HEK293 (cell line): ENCODE results near the gene MRPS27.

ENCODE experiments used
- CTCF ChIA-PET: fragments of 350-600 bp; formaldehyde crosslinking; extraction: SDS; loops from one replicate; lab custom pipeline; 2021; ENCODE audit warnings: antibody characterized with exemption; lab: Yijun Ruan, JAX
- POLR2A ChIA-PET: fragments of 300-600 bp; formaldehyde crosslinking; extraction: SDS; loops from one replicate; lab custom pipeline; 2020; ENCODE audit warnings: antibody characterized with exemption, inconsistent platforms; lab: Yijun Ruan, JAX
- H3K27ac ChIP-seq: fragments of 200-500 bp; sonication (Bioruptor generic); 2 replicates; pipeline ENCODE4 v1.5.1; 2014; ENCODE audit warnings: low read depth, low read length, control low read depth, inconsistent platforms; ENCODE audit errors: extremely low read depth
- H3K36me3 ChIP-seq, 2 experiments: fragments of 200-500 bp in 1 of 2; sonication (Bioruptor generic) in 1 of 2; 1 replicate in 1 of 2; 2 replicates in 1 of 2; pipeline ENCODE4 v1.5.1; 2014 to 2017; ENCODE audit warnings: inconsistent platforms in 2 of 2, low read length in 2 of 2; ENCODE audit not compliant: control insufficient read depth in 2 of 2, insufficient read depth in 1 of 2
- H3K4me1 ChIP-seq: fragments of 200-500 bp; sonication (Bioruptor generic); 2 replicates; pipeline ENCODE4 v1.5.1; 2014; ENCODE audit warnings: mild to moderate bottlenecking, low read length, inconsistent platforms; ENCODE audit not compliant: control insufficient read depth, insufficient read depth
- H3K4me3 ChIP-seq: 2 replicates; pipeline ENCODE4 v1.5.1; 2011; ENCODE audit warnings: low read depth, mild to moderate bottlenecking, control low read depth, low read length, moderate library complexity
- H3K9me3 ChIP-seq: fragments of 200-500 bp; sonication (Bioruptor generic); 2 replicates; pipeline ENCODE4 v1.5.1; 2014; ENCODE audit warnings: low read depth, low read length, inconsistent platforms; ENCODE audit not compliant: control insufficient read depth, insufficient read depth
- AEBP2 ChIP-seq: fragments of 450-650 bp; formaldehyde crosslinking; IDR thresholded peaks from 2 replicates; pipeline ENCODE4 v1.5.1; 2016; ENCODE audit warnings: missing biosample characterization, missing genetic modification characterization, borderline replicate concordance
- GLIS2 ChIP-seq: fragments of 450-650 bp; formaldehyde crosslinking; IDR thresholded peaks from 2 replicates; pipeline ENCODE4 v1.5.1; 2016; ENCODE audit warnings: missing biosample characterization, missing genetic modification characterization
- OSR2 ChIP-seq: fragments of 450-650 bp; formaldehyde crosslinking; IDR thresholded peaks from 2 replicates; pipeline ENCODE4 v1.5.1; 2016; ENCODE audit warnings: missing biosample characterization, missing genetic modification characterization
- PRDM4 ChIP-seq: fragments of 450-650 bp; formaldehyde crosslinking; IDR thresholded peaks from 2 replicates; pipeline ENCODE4 v1.5.1; 2017; ENCODE audit warnings: missing biosample characterization, missing genetic modification characterization
- REPIN1 ChIP-seq: fragments of 450-650 bp; formaldehyde crosslinking; IDR thresholded peaks from 2 replicates; pipeline ENCODE4 v1.5.1; 2017; ENCODE audit warnings: missing biosample characterization, missing genetic modification characterization, low read depth
- SCRT1 ChIP-seq: fragments of 450-650 bp; formaldehyde crosslinking; IDR thresholded peaks from 2 replicates; pipeline ENCODE4 v1.5.1; 2016; ENCODE audit warnings: missing biosample characterization, missing genetic modification characterization, borderline replicate concordance
- SCRT2 ChIP-seq: fragments of 450-650 bp; formaldehyde crosslinking; IDR thresholded peaks from 2 replicates; pipeline ENCODE4 v1.5.1; 2016; ENCODE audit warnings: missing biosample characterization, missing genetic modification characterization
- SP7 ChIP-seq: fragments of 450-650 bp; formaldehyde crosslinking; IDR thresholded peaks from 2 replicates; pipeline ENCODE4 v1.5.1; 2016; ENCODE audit warnings: missing biosample characterization, missing genetic modification characterization
- ZBTB1 ChIP-seq: fragments of 450-650 bp; formaldehyde crosslinking; IDR thresholded peaks from 2 replicates; pipeline ENCODE4 v1.5.1; 2016; ENCODE audit warnings: missing biosample characterization, missing genetic modification characterization
- ZBTB17 ChIP-seq: fragments of 450-650 bp; formaldehyde crosslinking; IDR thresholded peaks from 2 replicates; pipeline ENCODE4 v1.5.1; 2016; ENCODE audit warnings: missing biosample characterization, missing genetic modification characterization
- ZBTB44 ChIP-seq: fragments of 450-650 bp; IDR thresholded peaks from 2 replicates; pipeline ENCODE4 v1.5.1; 2018; ENCODE audit warnings: missing biosample characterization, mild to moderate bottlenecking, missing genetic modification characterization
- ZBTB6 ChIP-seq: fragments of 450-650 bp; formaldehyde crosslinking; IDR thresholded peaks from 2 replicates; pipeline ENCODE4 v1.5.1; 2017; ENCODE audit warnings: missing biosample characterization, missing genetic modification characterization
- ZEB2 ChIP-seq: fragments of 450-650 bp; formaldehyde crosslinking; IDR thresholded peaks from 2 replicates; pipeline ENCODE4 v1.5.1; 2016; ENCODE audit warnings: missing biosample characterization, missing genetic modification characterization
- ZNF132 ChIP-seq: fragments of 450-650 bp; formaldehyde crosslinking; IDR thresholded peaks from 2 replicates; pipeline ENCODE4 v1.5.1; 2017; ENCODE audit warnings: missing biosample characterization, missing genetic modification characterization, borderline replicate concordance
- ZNF2 ChIP-seq: fragments of 450-650 bp; formaldehyde crosslinking; IDR thresholded peaks from 2 replicates; pipeline ENCODE4 v1.5.1; 2016; ENCODE audit warnings: missing biosample characterization, missing genetic modification characterization
- ZNF324 ChIP-seq: fragments of 450-650 bp; formaldehyde crosslinking; IDR thresholded peaks from 2 replicates; pipeline ENCODE4 v1.5.1; 2016; ENCODE audit warnings: missing biosample characterization, missing genetic modification characterization
- ZNF48 ChIP-seq: fragments of 450-650 bp; formaldehyde crosslinking; IDR thresholded peaks from 2 replicates; pipeline ENCODE4 v1.5.1; 2016; ENCODE audit warnings: missing biosample characterization, missing genetic modification characterization
- ZNF521 ChIP-seq: fragments of 450-650 bp; formaldehyde crosslinking; IDR thresholded peaks from 2 replicates; pipeline ENCODE4 v1.5.1; 2017; ENCODE audit warnings: missing biosample characterization, mild to moderate bottlenecking, missing genetic modification characterization
- ZNF529 ChIP-seq: fragments of 450-650 bp; formaldehyde crosslinking; IDR thresholded peaks from 2 replicates; pipeline ENCODE4 v1.5.1; 2017; ENCODE audit warnings: missing genetic modification characterization, missing biosample characterization; ENCODE audit not compliant: insufficient replicate concordance
- ZNF544 ChIP-seq: fragments of 450-650 bp; formaldehyde crosslinking; IDR thresholded peaks from 2 replicates; pipeline ENCODE4 v1.5.0; 2017; ENCODE audit warnings: missing biosample characterization, missing genetic modification characterization
- ZNF558 ChIP-seq: fragments of 450-650 bp; formaldehyde crosslinking; IDR thresholded peaks from 2 replicates; pipeline ENCODE4 v1.5.1; 2016; ENCODE audit warnings: missing biosample characterization, missing genetic modification characterization
- ZNF571 ChIP-seq: fragments of 450-650 bp; formaldehyde crosslinking; IDR thresholded peaks from 2 replicates; pipeline ENCODE4 v1.5.0; 2017; ENCODE audit warnings: missing biosample characterization, missing genetic modification characterization
- ZNF600 ChIP-seq: fragments of 450-650 bp; formaldehyde crosslinking; IDR thresholded peaks from 2 replicates; pipeline ENCODE4 v1.5.1; 2016; ENCODE audit warnings: missing biosample characterization, missing genetic modification characterization
- ZNF621 ChIP-seq: fragments of 450-650 bp; formaldehyde crosslinking; IDR thresholded peaks from 2 replicates; pipeline ENCODE4 v1.5.1; 2017; ENCODE audit warnings: missing biosample characterization, missing genetic modification characterization
- ZNF624 ChIP-seq: fragments of 450-650 bp; formaldehyde crosslinking; IDR thresholded peaks from 2 replicates; pipeline ENCODE4 v1.5.1; 2017; ENCODE audit warnings: missing biosample characterization, missing genetic modification characterization
- ZNF626 ChIP-seq: fragments of 450-650 bp; sonication (Bioruptor Pico); formaldehyde crosslinking; IDR thresholded peaks from 2 replicates; pipeline ENCODE4 v1.5.1; 2018; ENCODE audit warnings: missing biosample characterization, missing genetic modification characterization, inconsistent platforms
- ZNF670 ChIP-seq: fragments of 450-650 bp; formaldehyde crosslinking; IDR thresholded peaks from 2 replicates; pipeline ENCODE4 v1.5.1; 2016; ENCODE audit warnings: missing biosample characterization, missing genetic modification characterization, low read depth
- ZNF785 ChIP-seq: fragments of 450-650 bp; formaldehyde crosslinking; IDR thresholded peaks from 2 replicates; pipeline ENCODE4 v1.5.1; 2016; ENCODE audit warnings: missing biosample characterization, missing genetic modification characterization

The MRPS27 gene

GRCh38 chr5:72243706-72244105 lies 76.3 kb downstream of the MRPS27 start:
- no peaks in the 10 kb centered on the region for H3K36me3 ChIP-seq
- no peak for TF ChIP-seq AEBP2 (tag by site-specific recombination)
- TF ChIP-seq ZNF324 (tag by site-specific recombination): no peak
- no peak for TF ChIP-seq SP7
- TF ChIP-seq OSR2: no peak
- no peak for TF ChIP-seq GLIS2
- TF ChIP-seq ZNF2 (tag by site-specific recombination): no peak
- no peak for TF ChIP-seq ZBTB44 (tag by site-specific recombination)
- no peak for TF ChIP-seq ZNF626
- TF ChIP-seq ZNF785: no peak
- no peak for TF ChIP-seq ZNF48 (tag by site-specific recombination)
- no peak for TF ChIP-seq ZBTB1 (tag by site-specific recombination)
- POLR2A ChIA-PET: no interaction called here
- no peak overlapping the region for H3K27ac ChIP-seq
- no peak overlapping the region for H3K4me3 ChIP-seq
- CTCF ChIA-PET: interaction anchor here (2.0 kb wide), 1 partner anchor 10 kb away, joined by 7 read pairs; no protein-coding TSS in a partner anchor
- H3K4me1 ChIP-seq: peaks cover 37% of the 10 kb centered on the region
- no peaks in the 10 kb centered on the region for H3K9me3 ChIP-seq

GRCh38 chr5:72242796-72243475 lies 77.1 kb downstream of the MRPS27 start:
- Histone ChIP-seq H3K27ac (no peak overlapping the region), H3K4me1 (peaks cover 34% of the 10 kb centered on the region), H3K4me3 (no peak overlapping the region), H3K9me3 (no peaks in the 10 kb centered on the region), H3K36me3 (peaks cover 0 to 1% of the 10 kb centered on the region in 2 experiments; a peak in 1 of 3 replicates)
- ChIA-PET POLR2A (no interaction called here), CTCF (interaction anchor here (0.6 kb wide), 1 partner anchor 224 kb away, joined by 3 read pairs; no protein-coding TSS in a partner anchor)
- TF ChIP-seq ZNF132 (tag by site-specific recombination) (no peak), ZNF670 (tag by site-specific recombination) (no peak), OSR2 (0 out of 2 replicates have a peak, but pooled peaks have one; percentile 10), REPIN1 (tag by site-specific recombination) (no peak), ZNF521 (tag by site-specific recombination) (no peak), ZNF558 (tag by site-specific recombination) (no peak), ZNF571 (tag by site-specific recombination) (no peak), ZNF621 (tag by site-specific recombination) (no peak), PRDM4 (tag by site-specific recombination) (no peak), ZBTB17 (tag by site-specific recombination) (peak; percentile 83), ZNF600 (tag by site-specific recombination) (no peak), SCRT2 (tag by site-specific recombination) (peak; percentile 70), SCRT1 (tag by site-specific recombination) (peak; percentile 18; the same call in 1 of the 2 replicates), ZEB2 (tag by site-specific recombination) (no peak), ZNF624 (tag by site-specific recombination) (no peak), ZNF544 (tag by site-specific recombination) (no peak), ZBTB6 (tag by site-specific recombination) (peak; percentile 88; the same call in 1 of the 2 replicates), ZNF529 (tag by site-specific recombination) (no peak)
